Activated CD4-positive, alpha-beta T cell treated with anti-CD3 and anti-CD28 coated beads, Interleukin-2, amount 50 U/mL, for 48 hours (primary cell): Measurements from ENCODE around the gene UBA1.

ENCODE experiments used
- DNase-seq, 2 experiments: peaks; one replicate each; pipeline ENCODE4 v3.0.0-alpha.2; 2020

The UBA1 gene

DNA sequence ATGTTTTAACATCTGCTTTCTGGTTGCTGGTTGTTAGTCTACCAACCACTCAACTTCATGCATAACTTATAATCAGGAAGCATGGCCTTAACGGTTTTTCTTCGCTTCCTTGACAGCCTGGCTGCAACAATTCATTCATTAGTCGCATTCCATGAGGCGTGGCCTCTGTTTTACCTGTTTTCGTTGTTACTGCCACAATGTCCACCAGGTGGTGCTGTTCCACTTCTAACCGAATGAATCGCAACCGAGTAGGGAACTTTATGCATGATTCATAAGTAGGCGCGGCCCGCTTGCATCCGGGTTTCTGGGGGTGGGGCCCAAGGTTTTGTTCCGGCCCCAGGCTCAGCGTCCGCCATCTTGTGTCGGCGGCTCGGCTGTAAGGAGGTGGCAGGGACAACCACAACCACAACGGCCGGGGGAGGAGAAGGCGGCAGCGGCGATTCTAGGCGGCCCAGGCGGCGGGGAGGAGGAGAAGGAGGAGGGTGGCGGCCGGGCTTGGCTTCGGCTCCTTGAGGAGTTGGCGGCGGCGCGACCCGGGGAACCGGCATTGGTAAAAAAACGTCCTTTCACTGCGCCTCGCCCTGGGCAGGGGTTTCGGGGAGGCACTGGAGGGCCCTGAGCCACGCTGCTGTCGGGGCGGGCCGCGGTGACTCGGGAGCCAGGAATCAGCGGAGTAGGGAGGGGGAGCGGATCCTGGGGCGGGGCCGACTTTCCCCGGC, at the start of gene UBA1:
TSS of gene UBA1 (plus strand) at position 355 of the 719 bp plus-strand sequence. CDS start 4,974 bp downstream, outside the sequence.
- DNase-seq: peak; percentile 89 to 92

DNA sequence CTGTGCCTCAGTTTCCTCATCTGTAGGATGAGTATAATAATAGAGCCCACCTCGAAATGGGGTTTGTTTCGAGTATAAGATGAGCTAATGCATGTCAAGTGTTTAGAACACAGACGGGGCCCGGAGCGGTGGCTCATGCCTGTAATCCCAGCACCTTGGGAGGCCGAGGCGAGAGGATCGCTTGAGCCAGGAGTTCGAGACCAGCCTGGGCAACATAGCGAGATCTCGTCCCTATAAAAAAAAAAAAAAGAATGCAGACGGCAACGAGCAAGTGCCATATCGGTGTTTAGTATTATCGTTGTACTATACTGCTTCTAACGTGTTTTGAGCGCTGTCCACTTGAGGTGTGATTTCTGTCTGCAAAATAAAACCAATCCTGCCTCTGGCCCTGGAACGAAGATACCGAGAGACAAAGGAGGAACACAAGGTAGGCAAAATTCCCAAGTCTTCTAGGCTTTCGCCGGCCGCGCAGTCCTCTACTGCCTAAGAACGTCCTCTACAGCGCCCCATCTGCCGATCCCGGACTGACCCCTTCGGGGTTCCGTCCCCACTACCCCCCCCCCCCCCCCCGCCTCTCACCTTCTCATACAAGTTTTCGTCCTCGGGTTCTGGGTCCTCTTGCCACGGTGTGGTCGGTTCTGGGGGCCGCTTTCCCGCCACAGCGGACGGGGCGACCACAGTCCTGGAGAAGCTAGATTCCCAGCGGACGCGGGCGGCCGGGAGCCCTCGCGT, 49.6 kb upstream of the UBA1 start:
- DNase-seq: no peak

- DNase-seq: peak; percentile 89 to 91
Measured at GRCh38 chrX:47144626-47145394, 48.8 kb upstream of the UBA1 start, which contains the start of the genes NDUFB11 and RBM10. Gene NDUFB11, minus strand, starts transcription at chrX:47144702. Its CDS starts 23 bp downstream, at chrX:47144679. Gene RBM10, plus strand, starts transcription at chrX:47145221. Its CDS starts 2,261 bp downstream, at chrX:47147482.

DNA sequence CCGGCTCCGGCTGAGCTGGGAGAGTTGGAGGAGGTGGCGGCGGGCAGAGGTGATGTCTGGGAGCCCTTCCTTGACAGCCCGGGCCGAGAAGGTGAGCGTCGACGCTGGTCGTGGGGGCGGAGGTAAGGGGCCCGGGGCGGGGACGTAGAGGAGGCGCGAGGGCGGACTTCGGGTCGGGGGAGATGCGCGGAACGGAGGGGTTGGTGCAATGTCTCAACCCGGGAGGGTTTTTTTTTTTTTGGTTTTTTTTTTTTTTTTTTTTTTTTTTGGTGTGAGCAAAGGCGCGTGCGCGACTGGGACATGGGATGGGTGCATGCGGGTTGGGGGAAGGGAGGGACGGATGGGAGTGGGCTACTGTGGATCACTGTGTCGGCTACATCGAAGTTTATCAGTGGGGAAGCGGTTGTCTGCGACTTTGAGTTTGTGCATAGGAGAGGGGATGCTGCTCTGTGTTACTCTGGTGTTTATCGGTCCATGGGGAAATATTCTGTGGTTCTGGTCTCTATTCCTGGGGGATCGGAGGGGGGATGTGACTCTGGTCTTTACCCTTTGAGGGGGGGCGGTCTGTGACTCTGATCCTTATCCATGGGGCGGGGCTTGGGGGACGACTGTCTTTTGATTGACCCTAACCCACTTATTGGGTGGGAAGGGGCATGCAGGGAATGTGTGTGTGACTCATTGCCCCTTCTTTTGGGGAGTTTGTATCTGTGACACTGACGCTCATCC, 48.1 kb upstream of the UBA1 start:
- no peak for DNase-seq

DNA sequence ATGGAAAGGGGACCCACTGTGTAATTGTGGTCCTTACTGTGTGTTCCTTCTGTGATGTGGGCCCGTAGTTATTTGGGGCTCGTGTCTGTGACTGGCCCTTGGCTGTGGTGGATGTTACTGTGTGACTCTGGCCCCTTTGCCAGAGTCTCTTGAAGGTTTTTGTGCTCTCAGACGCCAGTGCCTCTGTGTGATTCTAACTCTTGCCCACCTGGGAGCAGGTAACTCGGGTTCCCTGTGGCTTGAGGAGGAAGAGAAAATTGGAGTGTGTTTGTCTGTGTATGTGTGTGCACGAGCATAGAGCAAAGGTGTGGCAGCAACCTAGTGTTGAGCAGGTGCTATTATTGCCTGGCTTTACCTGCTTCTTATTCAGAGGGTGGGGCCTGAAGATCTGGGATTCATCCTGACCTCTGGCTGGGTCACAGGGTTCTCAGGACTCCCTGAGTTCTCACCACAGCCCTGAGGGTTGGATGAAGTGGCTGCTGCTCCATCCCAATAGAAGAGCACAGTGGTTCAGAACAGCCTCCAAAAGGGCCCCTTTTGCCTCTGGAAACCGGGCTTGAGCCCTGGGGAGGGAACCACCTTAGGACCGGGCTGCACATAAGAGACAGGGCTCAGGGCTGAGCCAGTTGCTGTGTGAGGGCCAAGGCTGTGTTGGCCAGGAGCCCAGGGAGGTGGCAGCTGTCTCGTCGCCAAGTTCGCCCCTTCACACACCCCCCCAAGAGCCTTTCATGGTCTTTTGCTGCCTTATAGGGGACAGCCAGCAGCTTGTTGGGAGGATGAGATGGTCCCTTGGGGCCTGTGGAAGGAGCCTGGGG, 47.3 kb upstream of the UBA1 start:
- DNase-seq: no peak

GRCh38 chrX:47146936-47147859, 46.4 kb upstream of the UBA1 start:
- DNase-seq: no peak

GRCh38 chrX:47148946-47149345, 44.7 kb upstream of the UBA1 start:
- DNase-seq: peak in 1 of 2 experiments; percentile 25

DNA sequence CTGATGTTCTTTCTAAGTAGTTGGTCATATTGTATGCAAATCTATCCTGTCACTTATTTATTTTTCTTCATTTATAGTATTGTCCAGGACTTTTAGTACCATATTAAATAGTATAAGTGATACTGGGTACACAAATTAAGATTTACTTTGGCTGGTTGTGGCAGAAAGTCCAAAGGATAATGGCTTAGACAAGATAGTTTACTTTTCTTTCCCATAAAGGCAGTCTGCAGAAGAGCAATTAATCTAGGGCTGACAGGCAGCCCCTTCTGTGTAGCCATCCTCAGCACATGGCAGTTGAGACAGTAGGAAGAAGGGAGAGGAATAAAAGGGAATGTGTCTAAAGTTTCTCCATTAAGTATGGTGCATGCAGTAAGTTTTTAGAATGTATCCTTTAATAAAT, 42.2 kb upstream of the UBA1 start:
- no peak for DNase-seq

- no peak for DNase-seq
Measured at GRCh38 chrX:47156611-47157520, 36.8 kb upstream of the UBA1 start.

- DNase-seq: no peak
Measured at GRCh38 chrX:47158131-47158530, 35.5 kb upstream of the UBA1 start.

GRCh38 chrX:47158781-47159180, 34.8 kb upstream of the UBA1 start:
- DNase-seq: no peak

GRCh38 chrX:47160781-47161180, 32.8 kb upstream of the UBA1 start:
- DNase-seq: no peak

- no peak for DNase-seq
Measured at GRCh38 chrX:47162927-47163583, 30.6 kb upstream of the UBA1 start.

GRCh38 chrX:47164420-47164819, 29.2 kb upstream of the UBA1 start:
- DNase-seq: no peak

DNA sequence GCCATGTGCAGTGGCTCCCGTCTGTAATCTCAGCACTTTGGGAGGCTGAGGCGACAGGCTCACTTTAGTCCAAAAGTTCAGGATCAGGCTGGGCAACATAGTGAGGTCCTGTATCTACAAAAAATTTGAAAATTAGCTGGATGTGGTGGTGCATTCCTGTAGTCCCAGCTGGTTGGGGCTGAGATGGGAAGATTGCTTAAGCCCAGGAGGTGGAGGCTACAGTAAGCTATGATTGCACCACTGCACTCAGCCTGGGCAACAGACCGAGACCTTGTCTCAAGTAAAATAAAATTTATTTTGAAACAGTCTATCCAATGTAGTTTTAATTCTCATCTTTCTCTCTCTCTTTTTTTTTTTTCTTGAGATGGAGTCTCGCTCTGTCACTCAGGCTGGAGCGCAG, 27.5 kb upstream of the UBA1 start:
- no peak for DNase-seq

GRCh38 chrX:47168495-47169073, 25.0 kb upstream of the UBA1 start:
- DNase-seq: no peak

GRCh38 chrX:47169273-47169672, 24.4 kb upstream of the UBA1 start:
- no peak for DNase-seq

- no peak for DNase-seq
Measured at GRCh38 chrX:47169726-47170515, 23.7 kb upstream of the UBA1 start.
